Thoracic aorta (tissue), 2 donors: ENCODE measurements around the gene USH2A. TPM values are rescaled to one million over a fixed set of nuclear protein-coding genes. Genes with fewer than 3 reads are reported as not detected.

Experiments
- ATAC-seq: fragments of 150-250 bp; one replicate; pipeline ENCODE4 v1.8.0; 2017; ENCODE audit warnings: low read depth; ENCODE audit not compliant: insufficient number of reproducible peaks, low FRiP score
- DNase-seq: peaks from one replicate; pipeline ENCODE4 v3.0.0-alpha.2; 2020; ENCODE audit warnings: low spot score
- H3K27ac ChIP-seq, 2 donors: fragments of 200-600 bp; sonication (generic); 1 replicate in 1 of 2; 2 replicates in 1 of 2; pipeline ENCODE4 v1.5.1; 2016; ENCODE audit warnings: mild to moderate bottlenecking in 2 of 2, moderate library complexity in 2 of 2
- H3K27me3 ChIP-seq: fragments of 200-600 bp; sonication (generic); replicated peaks from 2 replicates; pipeline ENCODE4 v1.6.0; 2016; ENCODE audit warnings: mild to moderate bottlenecking; ENCODE audit not compliant: insufficient read depth
- H3K36me3 ChIP-seq: fragments of 200-600 bp; sonication (generic); one replicate; pipeline ENCODE4 v1.5.1; 2016
- H3K4me1 ChIP-seq, 2 donors: fragments of 200-600 bp; sonication (generic); 1 replicate in 1 of 2; 2 replicates in 1 of 2; pipeline versions ENCODE4 v1.5.1 to v1.6.0; 2016; ENCODE audit warnings: low read depth in 2 of 2, mild to moderate bottlenecking in 1 of 2; ENCODE audit not compliant: control insufficient read depth in 1 of 2
- H3K4me3 ChIP-seq: fragments of 200-600 bp; sonication (generic); 2 replicates; pipeline ENCODE4 v1.5.1; 2016; ENCODE audit warnings: mild to moderate bottlenecking
- H3K9me3 ChIP-seq: fragments of 200-600 bp; sonication (generic); 2 replicates; pipeline ENCODE4 v1.5.1; 2016
- total RNA-seq, 2 donors: library from RNA; depleted of rRNA; stranded (reverse); fragments of >200 nt; gene quantifications; one replicate each; pipeline versions ENCODE4 v1.1.0 to v1.2.3, GENCODE V29; 2016
- TF ChIP-seq, protein P1 (sequence below): fragments of 200-600 bp; sonication (generic); IDR thresholded peaks from one replicate; pipeline ENCODE4 v1.5.1; 2019; ENCODE audit warnings: antibody characterized with exemption

USH2A gene
- total RNA-seq, 2 donors from 2014 or later: not detected

DNA sequence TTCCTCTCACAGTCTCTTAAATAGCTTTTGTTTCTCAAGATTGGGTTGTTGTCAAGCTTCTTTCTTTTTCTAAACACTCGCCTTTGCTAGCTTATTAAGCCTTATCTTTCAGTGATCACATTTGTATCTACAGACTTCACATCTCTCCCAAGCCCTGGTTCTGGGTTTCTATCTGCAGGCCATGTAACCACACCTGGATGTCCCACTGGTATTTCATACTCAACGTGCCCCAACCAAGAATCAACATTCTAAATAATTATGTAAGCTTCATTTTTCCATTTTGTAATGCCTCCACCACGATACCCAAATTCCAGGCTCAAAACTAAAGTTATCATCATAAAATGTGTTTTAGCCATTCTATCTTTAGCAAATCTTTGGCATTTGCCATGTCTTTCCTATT is 372.2 kb downstream of the USH2A start:
- H3K9me3 ChIP-seq: no peaks in the 10 kb centered on the region
- no peaks in the 10 kb centered on the region for H3K4me1 ChIP-seq
- TF ChIP-seq, protein P1, sequence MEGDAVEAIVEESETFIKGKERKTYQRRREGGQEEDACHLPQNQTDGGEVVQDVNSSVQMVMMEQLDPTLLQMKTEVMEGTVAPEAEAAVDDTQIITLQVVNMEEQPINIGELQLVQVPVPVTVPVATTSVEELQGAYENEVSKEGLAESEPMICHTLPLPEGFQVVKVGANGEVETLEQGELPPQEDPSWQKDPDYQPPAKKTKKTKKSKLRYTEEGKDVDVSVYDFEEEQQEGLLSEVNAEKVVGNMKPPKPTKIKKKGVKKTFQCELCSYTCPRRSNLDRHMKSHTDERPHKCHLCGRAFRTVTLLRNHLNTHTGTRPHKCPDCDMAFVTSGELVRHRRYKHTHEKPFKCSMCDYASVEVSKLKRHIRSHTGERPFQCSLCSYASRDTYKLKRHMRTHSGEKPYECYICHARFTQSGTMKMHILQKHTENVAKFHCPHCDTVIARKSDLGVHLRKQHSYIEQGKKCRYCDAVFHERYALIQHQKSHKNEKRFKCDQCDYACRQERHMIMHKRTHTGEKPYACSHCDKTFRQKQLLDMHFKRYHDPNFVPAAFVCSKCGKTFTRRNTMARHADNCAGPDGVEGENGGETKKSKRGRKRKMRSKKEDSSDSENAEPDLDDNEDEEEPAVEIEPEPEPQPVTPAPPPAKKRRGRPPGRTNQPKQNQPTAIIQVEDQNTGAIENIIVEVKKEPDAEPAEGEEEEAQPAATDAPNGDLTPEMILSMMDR: no peak
- no peak overlapping the region for H3K4me3 ChIP-seq
- no peak for ATAC-seq
- DNase-seq: no peak
- H3K27me3 ChIP-seq: no peaks in the 10 kb centered on the region
- H3K36me3 ChIP-seq: no peaks in the 10 kb centered on the region
- no peak overlapping the region for H3K27ac ChIP-seq

GRCh38 chr1:216049741-216050430 is 373.4 kb downstream of the USH2A start:
- ATAC-seq: no peak
- TF ChIP-seq, protein P1: no peak
- Histone ChIP-seq H3K27me3 (no peaks in the 10 kb centered on the region), H3K4me1 (no peaks in the 10 kb centered on the region), H3K9me3 (no peaks in the 10 kb centered on the region), H3K27ac (no peak overlapping the region), H3K4me3 (no peak overlapping the region), H3K36me3 (no peaks in the 10 kb centered on the region)
- no peak for DNase-seq

DNA sequence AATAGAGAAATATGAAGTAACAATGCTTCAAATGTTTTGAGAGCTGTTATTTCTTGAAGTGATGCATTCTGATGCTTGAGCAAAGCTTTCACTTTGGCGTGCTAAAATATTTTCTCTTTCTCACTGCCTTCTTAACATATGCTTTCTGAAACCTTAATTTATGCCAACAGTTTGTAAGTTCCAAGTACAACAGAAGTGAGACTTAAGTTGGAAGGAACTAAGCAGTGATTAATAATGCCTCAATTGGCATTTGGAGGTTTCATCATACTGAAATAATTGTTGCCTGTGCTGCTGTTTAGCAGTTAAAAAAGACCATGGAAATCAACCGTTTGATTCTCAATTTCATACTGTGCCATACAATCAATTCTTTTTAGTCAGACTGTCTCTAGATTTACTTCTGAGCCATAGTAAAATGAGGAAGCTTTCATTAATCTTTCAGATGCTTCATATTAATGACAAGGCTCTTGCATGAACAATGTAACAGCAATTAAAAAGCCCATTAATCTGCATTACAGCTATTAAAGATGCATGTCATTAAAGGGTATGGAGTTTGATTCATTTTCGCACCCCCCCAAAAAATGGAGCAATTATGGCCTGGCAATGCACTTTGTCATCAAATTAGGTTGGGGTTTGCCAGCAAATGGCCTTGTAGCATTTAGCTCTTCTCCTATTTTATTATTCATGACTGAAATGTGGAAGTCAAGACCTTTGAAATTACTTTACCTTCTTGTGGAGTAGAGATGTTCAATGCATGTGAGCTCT is 375.3 kb downstream of the USH2A start:
- Histone ChIP-seq H3K27me3 (no peaks in the 10 kb centered on the region), H3K9me3 (no peaks in the 10 kb centered on the region), H3K4me3 (no peak overlapping the region), H3K4me1 (no peaks in the 10 kb centered on the region), H3K36me3 (no peaks in the 10 kb centered on the region), H3K27ac (no peak overlapping the region)
- ATAC-seq: no peak
- DNase-seq: no peak
- TF ChIP-seq, protein P1: no peak

DNA sequence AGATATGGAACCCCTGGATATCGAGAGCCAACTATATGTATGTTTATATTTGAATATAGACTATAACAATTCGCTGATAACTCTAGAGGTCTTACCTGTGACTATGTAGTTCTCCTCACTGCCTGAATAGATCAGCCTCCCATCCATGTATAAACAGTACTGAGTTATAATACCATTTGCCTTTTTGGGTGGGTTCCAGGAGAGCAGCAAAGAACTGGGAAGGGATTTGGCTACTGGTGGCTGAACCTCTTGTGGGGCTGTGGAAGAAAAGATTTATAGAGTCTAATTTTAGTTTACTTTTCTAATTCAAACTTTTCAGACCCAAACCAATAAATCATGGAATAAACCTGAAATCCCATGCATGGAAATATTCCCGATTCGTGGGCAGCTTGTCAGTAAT is 376.9 kb downstream of the USH2A start:
- TF ChIP-seq, protein P1: no peak
- Histone ChIP-seq H3K27me3 (no peaks in the 10 kb centered on the region), H3K4me1 (no peaks in the 10 kb centered on the region), H3K9me3 (no peaks in the 10 kb centered on the region), H3K27ac (no peak overlapping the region), H3K4me3 (no peak overlapping the region), H3K36me3 (no peaks in the 10 kb centered on the region)
- DNase-seq (no peak), ATAC-seq (no peak)

DNA sequence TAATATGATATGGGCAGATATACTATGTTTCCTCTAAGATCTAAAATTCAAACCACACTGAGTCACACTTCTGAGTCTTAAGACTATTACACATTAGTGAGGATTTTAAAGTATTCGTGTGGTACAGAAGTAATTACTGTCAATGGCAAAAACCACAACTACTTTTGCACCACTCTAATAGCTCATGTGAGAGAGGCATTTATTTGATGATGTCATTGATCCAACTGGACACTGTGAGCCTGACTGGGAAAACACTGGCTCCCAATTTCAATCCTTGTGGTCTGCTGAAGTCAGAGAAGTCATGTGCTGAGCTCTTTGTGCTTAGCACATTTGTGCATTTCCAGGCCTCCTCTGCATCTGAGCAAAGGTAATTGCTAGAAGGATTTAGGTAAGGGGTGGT is 377.8 kb downstream of the USH2A start:
- DNase-seq: no peak
- Histone ChIP-seq H3K4me3 (no peak overlapping the region), H3K9me3 (no peaks in the 10 kb centered on the region), H3K27ac (no peak overlapping the region), H3K27me3 (no peaks in the 10 kb centered on the region), H3K36me3 (no peaks in the 10 kb centered on the region), H3K4me1 (no peaks in the 10 kb centered on the region)
- no peak for ATAC-seq
- TF ChIP-seq, protein P1: no peak
